Medulla oblongata (tissue), 1 donor: Measurements from ENCODE around the gene LSAMP.

ENCODE experiments used
- DNase-seq: peaks from one replicate; pipeline ENCODE4 v3.0.0-alpha.2; 2015; ENCODE audit errors: extremely low spot score

Gene LSAMP

DNA sequence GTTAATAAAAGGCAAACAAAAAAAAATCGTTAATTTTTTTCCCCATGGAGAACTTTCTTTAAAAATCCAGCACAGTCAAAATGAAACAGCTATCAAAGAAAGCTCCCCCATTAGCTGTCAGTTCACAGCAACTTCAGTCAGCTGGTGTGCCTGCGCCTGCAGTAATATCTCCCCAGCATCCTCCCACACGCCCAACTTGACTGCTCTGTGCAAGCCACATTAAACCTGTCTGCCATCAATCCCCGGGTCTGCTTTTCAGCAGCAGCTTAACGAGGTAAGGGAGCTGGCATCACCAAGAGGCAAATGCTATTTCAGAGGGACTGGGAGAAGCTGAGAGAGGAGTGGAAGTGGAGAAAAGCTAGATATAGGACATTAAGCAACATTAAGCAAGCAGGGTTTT, 484.5 kb downstream of the LSAMP start:
- DNase-seq = no peak

DNA sequence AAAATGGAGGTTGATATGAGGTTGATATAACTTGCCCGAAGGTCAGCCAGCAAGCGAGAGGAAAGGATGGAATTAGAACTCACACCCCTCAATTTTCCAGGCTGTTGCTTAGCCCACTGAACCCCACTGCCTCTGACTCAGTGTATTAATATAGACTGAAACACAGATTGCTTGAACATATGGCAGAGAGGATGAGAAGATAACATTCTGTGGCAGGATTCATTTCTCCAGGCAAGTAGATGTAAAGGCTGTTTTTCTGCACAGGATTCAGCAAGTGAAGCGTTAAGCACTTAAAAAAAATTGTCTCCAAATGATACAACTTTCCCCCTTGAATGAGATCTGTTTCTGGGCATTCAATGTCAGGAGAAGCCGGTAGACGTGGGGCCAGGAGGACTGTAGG, 486.8 kb downstream of the LSAMP start:
- DNase-seq = no peak

DNA sequence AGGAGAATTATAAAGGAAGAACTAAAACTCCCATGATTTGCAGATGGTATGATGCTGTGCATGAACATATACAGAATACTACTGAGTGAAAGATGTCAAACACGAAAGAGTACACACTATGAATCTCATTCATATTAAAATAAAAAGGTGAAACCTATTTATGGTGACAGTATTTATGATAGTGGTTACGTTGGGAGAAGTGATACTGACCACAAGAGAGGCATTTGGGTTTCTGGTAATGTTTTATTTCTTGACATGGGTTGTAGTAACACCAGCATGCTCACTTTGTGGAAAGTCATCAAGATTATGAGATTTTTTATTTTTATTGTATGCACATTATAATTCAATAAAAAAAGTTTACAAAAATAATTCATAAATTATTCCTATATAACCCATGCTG, 498.0 kb downstream of the LSAMP start:
- DNase-seq = no peak

DNA sequence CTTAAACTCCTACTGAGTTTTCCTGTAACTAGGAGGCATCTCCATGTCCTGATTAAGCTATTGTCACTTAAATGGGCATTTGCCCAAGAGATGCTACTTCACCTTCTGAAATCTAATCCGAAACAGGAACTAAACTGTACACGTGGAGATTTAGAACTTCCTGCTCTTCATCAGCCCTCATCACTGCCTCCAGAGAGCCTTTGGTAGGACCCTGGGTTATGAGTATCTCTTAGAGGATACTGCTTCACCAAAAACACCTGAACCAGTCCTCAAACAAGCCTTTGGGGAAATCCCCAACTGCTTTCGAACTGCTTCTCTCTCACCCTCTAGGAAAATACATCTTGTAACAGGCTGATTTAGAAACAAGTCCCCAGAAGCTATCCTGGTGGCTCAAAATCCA, 501.7 kb downstream of the LSAMP start:
- no peak for DNase-seq

DNA sequence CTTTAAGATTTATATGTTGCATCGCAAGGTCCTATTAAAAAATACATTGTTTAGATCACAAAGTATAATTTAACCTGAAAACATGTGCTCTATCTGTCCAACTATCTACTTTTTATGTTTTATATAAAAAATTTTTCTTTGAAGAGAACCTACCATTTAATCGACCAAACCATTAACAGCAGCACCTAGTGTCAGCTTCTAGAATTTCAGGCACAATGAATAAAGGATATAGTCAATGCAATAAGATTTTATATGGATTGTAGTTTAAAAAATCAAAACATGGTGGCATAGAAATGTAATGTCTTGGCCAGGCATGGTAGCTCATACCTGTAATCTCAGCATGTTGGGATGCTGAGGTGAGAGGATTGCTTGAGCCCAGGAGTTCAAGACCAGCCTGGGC, 508.2 kb downstream of the LSAMP start:
- no peak for DNase-seq

DNA sequence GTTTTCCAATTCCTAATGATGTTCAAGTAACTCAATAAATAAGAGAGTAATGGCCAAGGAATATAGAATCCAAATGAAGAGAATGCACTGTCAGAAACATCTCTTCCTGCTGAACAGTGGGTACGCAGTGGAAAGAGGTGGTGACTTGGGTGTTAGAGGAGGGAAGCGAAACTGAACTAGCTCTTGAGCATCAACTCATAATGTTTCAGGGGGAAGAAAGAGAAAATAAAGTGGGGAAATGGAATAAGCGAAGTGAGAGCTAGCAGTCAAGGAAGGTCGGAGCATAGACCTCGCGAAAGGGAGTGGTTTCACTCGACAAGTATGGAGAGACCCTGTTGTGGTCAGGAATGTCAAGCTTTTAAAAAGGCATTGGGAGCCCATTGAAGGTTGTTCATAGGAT, 512.5 kb downstream of the LSAMP start:
- DNase-seq = no peak

DNA sequence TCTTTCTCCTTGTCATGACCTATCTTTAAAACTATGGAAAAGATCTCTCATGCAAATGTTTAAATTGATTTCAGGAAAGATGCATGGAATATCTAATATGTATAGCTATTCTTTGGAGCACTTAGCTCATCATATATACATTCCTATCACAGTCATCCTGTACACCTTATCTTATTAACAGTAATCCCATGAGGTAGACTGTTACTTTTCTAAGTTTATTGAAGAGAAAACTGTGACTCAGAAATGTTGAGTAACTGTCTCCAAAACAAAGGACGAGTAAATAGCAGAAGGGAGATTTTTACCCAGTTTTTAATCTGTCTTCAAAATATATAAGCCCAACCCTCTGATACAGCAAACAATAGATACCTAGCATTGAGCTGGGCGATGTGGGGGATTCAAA, 513.7 kb downstream of the LSAMP start:
- DNase-seq = no peak

DNA sequence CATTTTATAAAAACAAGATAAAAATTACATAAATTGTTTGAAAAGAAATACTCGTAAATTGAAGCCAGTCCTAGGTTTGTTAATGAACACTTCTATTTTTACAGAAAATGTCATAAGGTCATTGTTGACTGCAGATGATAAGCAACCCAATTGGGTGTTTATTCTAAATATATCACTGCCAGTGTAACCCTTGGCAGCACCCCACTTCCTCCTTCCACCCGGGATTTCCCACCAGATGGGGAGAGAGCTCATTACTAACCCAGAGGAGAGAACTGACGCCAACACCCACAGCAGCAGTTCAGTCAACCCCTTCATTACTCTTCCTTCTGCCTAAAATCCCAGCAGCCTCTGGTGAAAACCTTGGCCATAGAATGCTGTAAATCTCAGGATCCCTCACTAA, 514.4 kb downstream of the LSAMP start:
- DNase-seq = no peak

DNA sequence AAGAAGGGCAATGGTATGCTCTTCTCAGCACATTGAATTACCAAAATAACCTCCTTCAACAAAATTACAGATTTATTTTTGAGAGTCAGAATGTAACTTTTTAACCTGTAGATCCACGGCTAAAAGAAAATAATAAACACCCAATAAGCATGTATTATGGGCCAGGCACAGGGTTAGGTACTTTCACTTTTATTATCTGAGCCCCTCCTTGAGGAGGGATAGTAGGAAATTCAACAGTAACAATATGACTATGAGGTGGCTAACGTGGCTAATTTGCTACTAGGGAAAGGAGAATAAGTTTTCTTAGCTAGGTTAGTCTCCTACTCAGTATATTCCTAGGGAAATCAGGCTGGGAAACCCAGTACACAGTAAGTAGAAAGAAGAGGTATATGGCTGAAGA, 515.1 kb downstream of the LSAMP start:
- DNase-seq = no peak

DNA sequence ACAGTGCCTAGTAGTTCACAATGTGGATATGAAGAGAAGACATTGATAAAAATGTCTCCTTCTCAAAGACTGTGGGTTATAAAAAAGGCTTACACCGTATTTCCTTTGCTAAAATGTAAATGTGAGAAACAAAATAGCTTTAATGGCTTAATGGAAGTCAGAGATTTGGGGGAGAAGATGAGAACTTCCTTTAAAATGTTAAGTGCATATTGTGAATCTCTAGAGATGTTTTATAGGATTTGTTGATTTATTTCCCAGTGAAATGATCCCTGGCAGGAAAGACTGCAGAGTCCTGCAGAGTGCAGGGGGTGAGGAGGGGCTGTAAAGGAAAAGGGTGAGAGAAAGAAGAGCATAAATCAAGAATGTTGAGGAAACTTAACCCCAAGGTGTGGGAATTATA, 516.9 kb downstream of the LSAMP start:
- DNase-seq = no peak

DNA sequence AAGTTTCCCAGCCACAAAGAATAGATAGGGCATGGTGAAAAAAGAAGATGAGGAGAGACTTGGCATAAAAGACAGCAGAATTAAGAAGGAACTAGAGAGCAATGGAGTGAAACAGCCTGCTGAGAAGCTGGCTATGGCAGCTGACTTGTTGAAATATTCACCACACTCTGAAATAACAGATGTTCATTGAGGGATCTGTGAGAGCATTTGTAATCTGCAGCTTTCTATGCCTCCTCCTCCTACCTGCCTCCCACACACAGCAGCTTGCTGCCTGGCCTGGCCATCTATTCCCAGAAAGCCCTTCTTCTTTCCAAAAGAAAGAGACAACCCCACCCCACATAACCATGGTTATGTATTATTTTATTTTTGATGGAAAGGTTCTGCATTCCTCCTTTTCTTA, 518.1 kb downstream of the LSAMP start:
- no peak for DNase-seq

DNA sequence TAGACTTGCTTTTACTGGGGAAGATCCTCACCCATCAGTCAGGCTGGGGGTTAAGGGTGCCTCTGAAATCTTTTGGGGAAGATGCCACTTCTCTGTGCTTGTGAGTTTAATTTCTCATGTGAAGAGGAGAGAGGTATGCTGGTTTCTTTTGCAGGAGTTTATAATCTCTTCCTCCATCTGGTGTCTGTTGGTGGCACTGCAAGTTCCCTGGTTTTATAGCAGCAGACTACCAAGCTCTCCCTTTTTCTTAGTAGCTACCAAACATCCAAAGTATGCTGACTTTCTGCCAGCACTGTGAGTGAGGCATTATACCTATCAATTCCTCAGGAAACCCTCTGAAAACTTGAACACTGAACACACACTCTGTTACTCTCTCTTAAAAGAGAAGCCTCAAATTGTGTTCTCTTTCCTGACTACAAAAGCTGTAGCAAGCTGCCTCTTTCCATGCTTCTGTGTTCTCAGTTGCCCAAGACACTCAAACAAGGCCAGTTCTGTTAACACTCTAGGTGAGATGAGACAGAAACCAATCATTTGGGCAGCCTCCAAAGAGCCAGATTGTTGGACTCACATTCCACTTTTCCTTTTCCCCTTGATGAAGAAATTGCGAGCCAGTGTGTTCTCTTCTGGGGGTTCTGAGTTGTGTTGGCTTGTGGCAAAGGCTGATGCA, 522.5 kb downstream of the LSAMP start:
- no peak for DNase-seq

DNA sequence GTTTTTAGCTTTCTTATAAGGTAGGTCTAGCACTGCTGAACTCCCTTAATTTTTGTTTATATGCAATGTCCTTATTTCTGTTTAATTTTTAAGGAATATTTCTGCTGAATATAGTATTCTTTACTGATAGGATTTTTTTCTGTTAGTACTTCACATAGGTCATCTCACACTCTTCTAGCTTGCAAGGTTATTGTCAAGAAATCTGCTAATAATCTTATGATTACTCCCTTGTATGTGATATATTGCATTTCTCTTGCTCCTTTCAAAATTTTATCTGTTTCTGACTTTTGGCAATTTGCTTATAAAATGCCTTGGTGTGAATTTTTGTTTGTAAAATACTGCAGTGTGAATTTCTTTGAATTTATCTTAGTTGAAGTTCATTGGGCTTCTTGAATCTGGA, 523.6 kb downstream of the LSAMP start:
- DNase-seq = no peak

DNA sequence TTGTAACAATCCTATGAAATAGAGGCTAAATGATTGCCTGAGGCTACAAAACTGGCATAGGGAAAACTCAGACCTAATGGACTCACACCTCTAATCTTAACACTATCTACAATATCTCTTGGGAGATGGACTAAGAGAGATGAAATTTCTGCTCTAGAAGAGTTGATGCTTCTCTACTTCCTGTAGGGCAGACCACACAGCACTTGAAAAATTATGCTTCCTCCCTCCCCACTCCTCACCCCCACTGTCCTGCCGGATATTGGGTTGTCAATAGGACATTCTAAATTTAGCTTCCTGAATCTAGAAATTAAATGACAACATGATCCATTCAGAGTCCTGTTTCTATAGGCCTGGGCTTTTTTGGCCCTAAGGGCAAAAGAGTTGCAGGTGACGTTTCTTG, 526.4 kb downstream of the LSAMP start:
- no peak for DNase-seq

DNA sequence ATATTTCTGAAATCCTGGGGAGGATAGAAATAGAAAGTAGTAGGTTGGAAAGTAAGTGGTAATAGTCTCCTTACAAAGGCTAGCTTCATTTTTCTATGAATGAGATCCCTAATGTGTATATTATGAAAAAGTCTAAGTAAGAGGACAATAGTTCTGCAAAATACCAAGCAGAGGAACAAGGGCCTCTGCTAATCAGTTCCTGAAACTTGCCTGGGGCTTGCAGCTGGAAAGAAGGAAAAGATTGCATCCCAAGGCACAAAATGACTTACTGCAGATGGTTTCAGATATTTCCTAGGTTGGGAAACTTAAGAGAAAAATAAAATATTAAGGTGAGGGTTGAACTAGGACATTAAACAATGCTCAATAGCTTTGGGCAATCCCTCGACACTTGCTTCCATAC, 528.4 kb downstream of the LSAMP start:
- no peak for DNase-seq

DNA sequence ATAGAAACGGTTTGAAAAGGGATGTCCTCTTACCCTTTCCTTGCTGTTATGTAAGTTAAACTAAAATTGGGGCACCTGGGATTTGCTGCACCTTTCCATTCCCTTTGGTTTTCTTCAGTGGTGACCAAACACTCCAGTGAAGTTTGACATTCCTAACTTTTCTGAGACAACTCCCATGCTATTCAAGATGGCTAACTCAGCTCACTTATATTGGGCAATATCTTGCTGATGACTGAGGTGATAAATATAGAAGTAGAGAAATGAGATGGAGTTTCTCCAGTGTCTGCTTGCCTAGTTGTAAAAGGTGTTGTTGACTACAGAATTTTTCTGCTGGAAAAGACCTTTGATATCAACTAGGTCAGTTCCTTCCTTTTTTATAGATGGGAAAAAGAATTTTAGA, 530.2 kb downstream of the LSAMP start:
- no peak for DNase-seq

DNA sequence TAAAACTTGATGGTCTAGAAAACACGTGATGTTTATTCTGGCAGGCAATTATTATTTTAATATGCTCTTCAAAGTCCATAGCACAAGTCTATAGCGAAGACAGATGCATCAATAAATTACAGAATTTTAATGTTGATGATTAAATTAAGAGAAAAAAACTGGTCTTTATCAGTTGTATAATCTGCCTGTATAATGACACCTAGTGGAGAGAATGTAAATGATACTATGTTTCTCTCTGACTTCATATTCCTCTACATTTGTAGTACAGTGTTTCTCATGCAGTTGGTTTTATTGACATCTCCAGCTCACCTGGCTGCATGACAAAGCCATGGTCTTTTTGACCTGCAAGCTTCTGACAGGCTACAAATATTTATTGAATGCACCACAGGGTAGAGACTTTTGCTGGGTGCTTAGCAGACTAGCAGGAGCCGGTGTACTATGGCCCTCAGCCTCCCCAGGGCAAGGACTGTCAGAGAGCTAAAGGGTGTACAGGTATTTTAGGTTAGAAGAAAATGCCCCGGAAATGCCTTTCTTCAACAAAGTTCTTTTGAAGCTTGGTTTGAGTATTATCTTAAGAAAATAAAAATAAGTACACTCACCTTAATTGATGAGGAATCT, 532.1 kb downstream of the LSAMP start:
- no peak for DNase-seq

DNA sequence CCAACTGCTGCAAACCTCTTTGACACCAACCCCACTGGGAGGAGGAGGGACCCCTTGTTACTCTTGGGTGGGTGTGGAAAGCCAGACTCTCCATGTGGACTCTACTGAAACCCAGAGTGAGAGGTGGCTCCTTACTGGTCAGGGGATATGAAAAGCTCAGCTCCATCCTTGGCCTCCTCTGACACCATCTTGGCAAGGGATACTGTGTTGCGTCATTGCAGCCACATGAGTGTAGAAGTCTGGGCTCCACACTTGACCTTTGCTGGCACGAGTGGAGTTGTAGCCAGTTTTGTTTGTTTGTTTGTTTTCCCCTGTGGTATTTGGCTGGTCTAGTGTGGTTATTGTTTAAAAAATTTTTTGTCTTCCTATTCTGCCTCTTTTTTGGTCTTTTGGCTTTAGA, 532.9 kb downstream of the LSAMP start:
- peak; percentile 77 for DNase-seq

DNA sequence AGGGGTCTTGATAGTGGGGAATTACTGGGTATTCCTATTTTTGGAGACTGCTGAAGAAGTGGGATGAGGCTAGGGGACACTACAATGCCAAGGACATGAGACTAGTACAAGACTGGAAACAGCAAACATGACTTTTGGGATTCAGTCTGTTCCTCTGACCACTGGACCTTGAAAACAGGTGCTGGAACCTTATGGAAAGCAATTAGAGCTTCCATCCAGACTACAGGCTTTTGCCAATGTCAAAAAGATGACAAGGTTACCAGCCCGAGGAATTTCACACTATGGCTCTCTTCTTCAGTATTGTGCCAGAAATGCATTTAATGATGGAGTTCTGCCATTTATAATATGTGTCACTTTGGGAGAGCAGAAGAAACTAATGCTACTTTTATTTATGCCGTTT, 539.4 kb downstream of the LSAMP start:
- DNase-seq = no peak

DNA sequence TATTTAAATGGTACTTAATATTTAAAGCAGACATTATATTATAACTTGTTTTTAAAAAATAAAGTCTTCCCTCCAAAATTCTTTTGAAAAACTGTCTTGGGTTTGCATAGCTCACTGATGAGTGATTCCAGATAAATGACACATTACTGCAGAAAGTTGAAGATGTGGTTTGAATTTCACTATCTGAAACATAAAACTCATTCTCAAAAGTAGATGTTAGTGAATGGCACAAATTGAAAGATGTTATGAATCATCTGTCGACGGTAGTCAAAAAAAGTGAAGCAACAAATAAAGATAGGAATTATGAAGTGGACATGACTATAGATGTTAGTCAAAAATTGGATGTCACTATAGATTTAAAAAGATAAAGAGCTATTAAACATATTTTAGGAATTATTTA, 541.4 kb downstream of the LSAMP start:
- no peak for DNase-seq

DNA sequence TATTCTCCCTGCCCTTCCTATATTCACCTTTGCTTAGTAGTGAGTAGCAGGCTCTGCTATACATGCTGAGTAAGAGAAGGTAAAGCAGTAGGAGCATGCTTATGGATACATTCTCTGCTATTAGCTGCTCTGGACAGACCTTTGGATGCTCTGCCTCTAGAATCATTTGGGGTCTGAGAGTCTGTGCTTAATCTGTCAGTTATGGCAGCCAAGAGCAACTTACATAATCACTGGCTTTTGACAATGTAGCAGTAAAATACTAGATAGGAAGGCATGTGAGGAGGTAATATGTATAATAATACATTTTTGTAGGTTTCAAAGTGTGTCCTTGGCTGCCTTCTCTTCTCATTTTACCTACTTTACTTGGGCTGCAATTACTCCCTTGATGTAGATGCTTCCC, 544.3 kb downstream of the LSAMP start:
- DNase-seq = no peak

DNA sequence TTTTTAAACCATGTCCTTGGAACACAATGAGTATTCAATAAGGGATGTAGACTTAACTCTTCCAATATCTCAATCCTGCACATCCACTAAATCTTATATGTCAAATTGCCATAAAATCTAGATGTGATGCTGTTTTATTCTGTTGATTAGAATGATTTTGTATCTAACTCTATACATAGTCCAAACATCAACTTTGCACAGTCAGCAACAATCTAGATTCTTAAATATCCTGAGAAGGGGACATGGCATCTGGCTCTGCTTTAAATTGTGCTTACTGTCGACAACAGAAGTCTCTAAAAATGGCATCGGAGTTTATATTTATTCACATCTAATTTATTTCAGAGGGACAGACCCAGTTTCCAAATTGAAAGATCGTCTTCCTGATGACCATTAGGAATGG, 545.8 kb downstream of the LSAMP start:
- DNase-seq = no peak

DNA sequence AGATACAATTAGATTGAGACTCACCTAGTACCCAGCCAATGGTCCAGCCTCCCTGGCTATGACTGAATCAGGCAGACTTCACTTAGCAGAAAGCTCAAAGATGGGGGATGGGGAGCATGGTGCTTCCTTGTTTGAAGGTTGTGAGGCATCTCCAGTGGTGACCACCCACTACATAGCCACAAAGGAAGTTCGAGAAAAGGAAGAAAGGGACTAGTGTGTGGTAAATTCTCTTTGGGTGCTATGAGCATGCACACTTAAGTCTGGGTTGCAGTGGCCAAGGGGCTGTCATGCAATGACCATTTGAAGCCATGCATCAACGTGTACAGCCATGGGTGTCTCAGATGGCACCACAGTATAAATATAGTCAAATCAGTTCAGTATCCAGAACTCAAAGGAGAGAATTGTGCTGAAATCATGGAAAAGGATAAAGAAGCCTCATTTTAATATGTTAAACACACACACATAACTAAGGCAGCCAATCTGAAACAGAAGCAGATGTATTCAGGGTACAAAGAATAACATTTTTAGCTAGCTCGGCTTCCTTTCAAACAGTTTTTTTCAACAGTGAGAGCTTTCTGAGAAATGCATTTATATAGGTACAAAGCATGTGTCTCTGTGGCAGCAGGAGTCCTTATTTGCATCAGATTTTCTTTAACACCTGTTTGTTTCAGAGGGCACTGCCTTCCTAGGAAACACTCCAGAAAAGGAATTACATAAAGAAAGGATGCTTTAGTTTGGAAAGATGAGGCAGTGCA, 546.5 kb downstream of the LSAMP start:
- no peak for DNase-seq
